HepG2 (cell line): ENCODE measurements around the gene TBXAS1. TPM values are rescaled to one million over a fixed set of nuclear protein-coding genes. Genes with fewer than 3 reads are reported as not detected.

Source experiments
- ATAC-seq: fragments of 200-7000 bp; cut with Tn5 transposase; 3 replicates; pipeline ENCODE4 v1.9.1; 2020; ENCODE audit warnings: mild to moderate bottlenecking, moderate library complexity
- BruUV-seq: library from RNA; stranded (reverse); fragments of 400-500 nt; replicated peaks from 2 replicates; lab custom pipeline; 2021; lab: Mats Ljungman, UMichigan
- CTCF ChIA-PET: fragments of 300-600 bp; formaldehyde crosslinking; extraction: SDS; loops from one replicate; lab custom pipeline; 2021; ENCODE audit warnings: low total read pairs, inconsistent platforms, low intra/inter-chr PET ratio; lab: Yijun Ruan, JAX
- POLR2A ChIA-PET: fragments of 350-600 bp; sonication (Branson Sonifier 250); formaldehyde crosslinking; loops from one replicate; lab custom pipeline; 2020; ENCODE audit warnings: antibody characterized with exemption, inconsistent platforms; lab: Yijun Ruan, JAX
- DNase-seq: peaks from one replicate; pipeline ENCODE4 v3.0.0-alpha.2; 2015; ENCODE audit warnings: low spot score
- FAIRE-seq: peaks from 3 replicates; lab custom pipeline; 2011; peaks lifted over from hg19 to GRCh38; lab: Jason Lieb, UNC
- H2AFZ ChIP-seq: one replicate; pipeline ENCODE4 v1.6.1; 2011; ENCODE audit warnings: low read length, inconsistent platforms
- H3K27ac ChIP-seq: fragments of 300-600 bp; 3 replicates; pipeline ENCODE4 v1.8.0; 2011; ENCODE audit warnings: mixed run types, mild to moderate bottlenecking, mixed read lengths, low read length, inconsistent platforms; ENCODE audit not compliant: insufficient read depth; ENCODE audit errors: extremely low read length
- H3K27me3 ChIP-seq, 2 experiments: fragments of 200-600 bp in 1 of 2; 2 replicates in 1 of 2; 3 replicates in 1 of 2; pipeline versions ENCODE4 v1.6.0 to v1.8.0; 2011; ENCODE audit warnings: low read length in 2 of 2, mild to moderate bottlenecking in 2 of 2, moderate library complexity in 2 of 2, inconsistent platforms in 1 of 2; ENCODE audit not compliant: insufficient read depth in 2 of 2, control insufficient read depth in 1 of 2
- H3K36me3 ChIP-seq, 2 experiments: fragments of 200-600 bp in 1 of 2; replicated peaks in 1 of 2; 2 replicates in 1 of 2; 3 replicates in 1 of 2; pipeline versions ENCODE4 v1.5.1 to v1.8.0; 2011; ENCODE audit warnings: low read length in 2 of 2, inconsistent platforms in 1 of 2; ENCODE audit not compliant: insufficient read depth in 2 of 2, control insufficient read depth in 1 of 2
- H3K4me1 ChIP-seq: 2 replicates; pipeline ENCODE4 v1.5.1; 2012; ENCODE audit warnings: low read length, inconsistent platforms; ENCODE audit not compliant: insufficient read depth
- H3K4me2 ChIP-seq: 2 replicates; pipeline ENCODE4 v1.6.0; 2011; ENCODE audit warnings: low read depth, low read length, inconsistent platforms
- H3K4me3 ChIP-seq, 3 experiments: fragments of 200-600 bp in 1 of 3; sonication (generic), shearing (Covaris generic) in 1 of 3; replicated peaks in 1 of 3; 2 replicates each; pipeline ENCODE4 v1.5.1; 2011 to 2016; ENCODE audit warnings: low read length in 3 of 3, inconsistent platforms in 2 of 3, low read depth in 2 of 3, mild to moderate bottlenecking in 2 of 3, control low read depth in 1 of 3, mixed read lengths in 1 of 3; ENCODE audit not compliant: insufficient read depth in 1 of 3
- H3K79me2 ChIP-seq: one replicate; pipeline ENCODE4 v1.6.1; 2011; ENCODE audit warnings: low read length, inconsistent platforms; ENCODE audit not compliant: insufficient read depth
- H3K9ac ChIP-seq: 2 replicates; pipeline ENCODE4 v1.6.0; 2011; ENCODE audit warnings: mild to moderate bottlenecking, low read depth, low read length, inconsistent platforms; ENCODE audit not compliant: insufficient read depth
- H3K9me3 ChIP-seq: 2 replicates; pipeline ENCODE4 v1.5.1; 2012; ENCODE audit warnings: mild to moderate bottlenecking, low read length
- H4K20me1 ChIP-seq: 2 replicates; pipeline ENCODE4 v1.6.0; 2011; ENCODE audit warnings: inconsistent platforms, mild to moderate bottlenecking, low read length, moderate library complexity; ENCODE audit not compliant: insufficient read depth
- FOSL1 ChIP-seq: sonication (generic); formaldehyde crosslinking; IDR thresholded peaks from 2 replicates; pipeline ENCODE4 v1.9.0; 2021; ENCODE audit warnings: missing genetic modification reagents, borderline replicate concordance
- TRIM24 ChIP-seq: sonication (generic); formaldehyde crosslinking; IDR thresholded peaks from 2 replicates; pipeline ENCODE4 v1.8.0; 2022; ENCODE audit warnings: mild to moderate bottlenecking, missing genetic modification reagents
- ZC3H13 ChIP-seq: sonication (generic); formaldehyde crosslinking; IDR thresholded peaks from 2 replicates; pipeline ENCODE4 v1.8.1; 2023; ENCODE audit warnings: mild to moderate bottlenecking, missing genetic modification reagents, moderate library complexity
- ZNF292 ChIP-seq: sonication (generic); formaldehyde crosslinking; IDR thresholded peaks from 2 replicates; pipeline ENCODE4 v1.8.1; 2022; ENCODE audit warnings: mild to moderate bottlenecking, low read depth, missing genetic modification reagents, borderline replicate concordance
- ZNF543 ChIP-seq: sonication (generic); formaldehyde crosslinking; IDR thresholded peaks from 2 replicates; pipeline ENCODE4 v1.4.0; 2020; ENCODE audit warnings: mild to moderate bottlenecking, missing genetic modification reagents
- ZNF605 ChIP-seq: sonication (generic); formaldehyde crosslinking; IDR thresholded peaks from 2 replicates; pipeline ENCODE4 v1.8.0; 2022; ENCODE audit warnings: mild to moderate bottlenecking, missing genetic modification reagents
- WGBS: methylation state at CpG from one replicate; pipeline ENCODE4 v1.1.6; 2017; ENCODE audit warnings: low lambda C conversion rate; 5-methylcytosine and 5-hydroxymethylcytosine counted together
- in situ Hi-C: cut with HindIII; loops from 2 replicates; pipeline ENCODE4 v1.10.0; 2017; ENCODE audit warnings: low pct_unique_long_range_greater_than_20kb; ENCODE audit not compliant: extremely low pct_ligation_motif_present
- intact Hi-C: fragments of 100-400 bp; cut with micrococcal nuclease; formaldehyde crosslinking; loops from one replicate; pipeline ENCODE4 v1.10.0; 2022; ENCODE audit not compliant: unreplicated experiment
- polyA plus RNA-seq, 8 experiments: library from polyadenylated mRNA; depleted of rRNA in 3 of 8; stranded (reverse) in 7 of 8; unstranded in 1 of 8; fragments of >200 nt; fragmentation: Illumina TruSeq in 4 of 8; extraction: Trizol in 4 of 8; gene quantifications; 2 replicates each; pipeline versions ENCODE4 v1.2.1 to v1.2.3, GENCODE V29; 2011 to 2016; ENCODE audit warnings: low read depth in 4 of 8, missing spikeins in 1 of 8, mixed read lengths in 1 of 8; ENCODE audit not compliant: insufficient read depth in 1 of 8
- total RNA-seq, 5 experiments: library from RNA; depleted of rRNA; stranded (reverse); fragments of >200 nt; fragmentation: Illumina TruSeq; extraction: Trizol; gene quantifications; 2 replicates each; pipeline ENCODE4 v1.2.3, GENCODE V29; 2016; ENCODE audit warnings: low read depth in 1 of 5
- TF ChIP-seq, protein P1 (sequence below): sonication (generic); formaldehyde crosslinking; IDR thresholded peaks from 2 replicates; pipeline ENCODE4 v1.4.0; 2020; ENCODE audit warnings: mild to moderate bottlenecking, missing genetic modification reagents
- TF ChIP-seq, protein P2 (sequence below): sonication (generic); formaldehyde crosslinking; IDR thresholded peaks from 2 replicates; pipeline ENCODE4 v1.4.0; 2020; ENCODE audit warnings: missing genetic modification reagents
- TF ChIP-seq, protein P3 (sequence below): sonication (generic); formaldehyde crosslinking; IDR thresholded peaks from 2 replicates; pipeline ENCODE4 v1.4.0; 2020; ENCODE audit warnings: missing genetic modification reagents, borderline replicate concordance
- TF ChIP-seq, protein P4 (sequence below): sonication (generic); formaldehyde crosslinking; IDR thresholded peaks from 2 replicates; pipeline ENCODE4 v1.4.0; 2020; ENCODE audit warnings: mild to moderate bottlenecking, missing genetic modification reagents

Gene TBXAS1
- total and polyA plus RNA-seq, 2 of the 13 experiments (the other 11 are each of a cell fraction or from before 2014, with no cell fraction given): 4.0 to 4.9 TPM

DNA sequence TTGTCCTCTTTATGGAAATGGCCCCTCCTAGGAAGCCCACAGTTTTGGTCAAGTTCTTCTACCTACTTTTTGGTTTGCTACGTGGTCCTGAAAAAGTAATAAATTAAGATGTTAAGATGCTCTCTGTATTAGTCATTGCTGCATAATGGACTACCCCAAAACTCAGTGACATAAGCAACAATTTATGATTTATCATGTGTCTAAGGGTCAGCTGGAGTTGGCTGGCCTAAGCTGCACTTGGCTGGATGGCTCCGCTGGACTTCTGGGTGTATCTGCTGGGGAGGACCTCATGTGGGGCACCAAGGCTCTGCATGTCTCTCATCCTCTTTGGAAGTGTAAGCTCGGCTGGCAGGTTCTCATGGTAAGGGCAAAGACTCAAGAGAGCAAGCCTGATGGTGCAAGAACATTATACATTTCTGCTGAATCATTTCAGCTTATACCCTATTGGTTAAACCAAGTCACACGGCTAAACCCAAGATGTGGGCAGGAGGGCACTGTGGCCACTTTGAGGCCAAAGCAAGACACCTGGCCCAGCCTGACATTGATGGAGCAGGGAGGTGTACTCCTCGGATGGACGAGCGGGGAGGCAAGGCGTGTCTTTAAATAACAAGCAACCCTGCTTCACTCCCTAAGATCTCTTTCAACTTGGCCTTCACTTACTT is 47.7 kb downstream of the TBXAS1 start:
- in situ Hi-C loops: no loop called here
- BruUV-seq: no TSS peak
- WGBS: 91% methylated on average over 7 of the region's 8 CpGs

More for the DNA sequence above, 47.7 kb downstream of the TBXAS1 start:
- intact Hi-C loops: no loop called here
- TF ChIP-seq, protein P1, sequence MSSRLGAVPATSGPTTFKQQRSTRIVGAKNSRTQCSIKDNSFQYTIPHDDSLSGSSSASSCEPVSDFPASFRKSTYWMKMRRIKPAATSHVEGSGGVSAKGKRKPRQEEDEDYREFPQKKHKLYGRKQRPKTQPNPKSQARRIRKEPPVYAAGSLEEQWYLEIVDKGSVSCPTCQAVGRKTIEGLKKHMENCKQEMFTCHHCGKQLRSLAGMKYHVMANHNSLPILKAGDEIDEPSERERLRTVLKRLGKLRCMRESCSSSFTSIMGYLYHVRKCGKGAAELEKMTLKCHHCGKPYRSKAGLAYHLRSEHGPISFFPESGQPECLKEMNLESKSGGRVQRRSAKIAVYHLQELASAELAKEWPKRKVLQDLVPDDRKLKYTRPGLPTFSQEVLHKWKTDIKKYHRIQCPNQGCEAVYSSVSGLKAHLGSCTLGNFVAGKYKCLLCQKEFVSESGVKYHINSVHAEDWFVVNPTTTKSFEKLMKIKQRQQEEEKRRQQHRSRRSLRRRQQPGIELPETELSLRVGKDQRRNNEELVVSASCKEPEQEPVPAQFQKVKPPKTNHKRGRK (CRISPR knock-in tag): no peak
- TF ChIP-seq ZNF292 (CRISPR knock-in tag) (no peak), ZNF605 (CRISPR knock-in tag) (no peak), TRIM24 (CRISPR knock-in tag) (no peak), ZNF543 (CRISPR knock-in tag) (no peak), FOSL1 (no peak), ZC3H13 (CRISPR knock-in tag) (no peak)
- TF ChIP-seq, protein P2, sequence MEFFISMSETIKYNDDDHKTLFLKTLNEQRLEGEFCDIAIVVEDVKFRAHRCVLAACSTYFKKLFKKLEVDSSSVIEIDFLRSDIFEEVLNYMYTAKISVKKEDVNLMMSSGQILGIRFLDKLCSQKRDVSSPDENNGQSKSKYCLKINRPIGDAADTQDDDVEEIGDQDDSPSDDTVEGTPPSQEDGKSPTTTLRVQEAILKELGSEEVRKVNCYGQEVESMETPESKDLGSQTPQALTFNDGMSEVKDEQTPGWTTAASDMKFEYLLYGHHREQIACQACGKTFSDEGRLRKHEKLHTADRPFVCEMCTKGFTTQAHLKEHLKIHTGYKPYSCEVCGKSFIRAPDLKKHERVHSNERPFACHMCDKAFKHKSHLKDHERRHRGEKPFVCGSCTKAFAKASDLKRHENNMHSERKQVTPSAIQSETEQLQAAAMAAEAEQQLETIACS (CRISPR knock-in tag): no peak
- TF ChIP-seq, protein P3, sequence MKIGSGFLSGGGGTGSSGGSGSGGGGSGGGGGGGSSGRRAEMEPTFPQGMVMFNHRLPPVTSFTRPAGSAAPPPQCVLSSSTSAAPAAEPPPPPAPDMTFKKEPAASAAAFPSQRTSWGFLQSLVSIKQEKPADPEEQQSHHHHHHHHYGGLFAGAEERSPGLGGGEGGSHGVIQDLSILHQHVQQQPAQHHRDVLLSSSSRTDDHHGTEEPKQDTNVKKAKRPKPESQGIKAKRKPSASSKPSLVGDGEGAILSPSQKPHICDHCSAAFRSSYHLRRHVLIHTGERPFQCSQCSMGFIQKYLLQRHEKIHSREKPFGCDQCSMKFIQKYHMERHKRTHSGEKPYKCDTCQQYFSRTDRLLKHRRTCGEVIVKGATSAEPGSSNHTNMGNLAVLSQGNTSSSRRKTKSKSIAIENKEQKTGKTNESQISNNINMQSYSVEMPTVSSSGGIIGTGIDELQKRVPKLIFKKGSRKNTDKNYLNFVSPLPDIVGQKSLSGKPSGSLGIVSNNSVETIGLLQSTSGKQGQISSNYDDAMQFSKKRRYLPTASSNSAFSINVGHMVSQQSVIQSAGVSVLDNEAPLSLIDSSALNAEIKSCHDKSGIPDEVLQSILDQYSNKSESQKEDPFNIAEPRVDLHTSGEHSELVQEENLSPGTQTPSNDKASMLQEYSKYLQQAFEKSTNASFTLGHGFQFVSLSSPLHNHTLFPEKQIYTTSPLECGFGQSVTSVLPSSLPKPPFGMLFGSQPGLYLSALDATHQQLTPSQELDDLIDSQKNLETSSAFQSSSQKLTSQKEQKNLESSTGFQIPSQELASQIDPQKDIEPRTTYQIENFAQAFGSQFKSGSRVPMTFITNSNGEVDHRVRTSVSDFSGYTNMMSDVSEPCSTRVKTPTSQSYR: no peak
- TF ChIP-seq, protein P4, sequence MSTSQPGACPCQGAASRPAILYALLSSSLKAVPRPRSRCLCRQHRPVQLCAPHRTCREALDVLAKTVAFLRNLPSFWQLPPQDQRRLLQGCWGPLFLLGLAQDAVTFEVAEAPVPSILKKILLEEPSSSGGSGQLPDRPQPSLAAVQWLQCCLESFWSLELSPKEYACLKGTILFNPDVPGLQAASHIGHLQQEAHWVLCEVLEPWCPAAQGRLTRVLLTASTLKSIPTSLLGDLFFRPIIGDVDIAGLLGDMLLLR: no peak
- Histone ChIP-seq H3K4me1 (peaks cover 4% of the 10 kb centered on the region; the same call in 1 of the 2 replicates), H3K4me2 (no peak overlapping the region), H3K9me3 (no peaks in the 10 kb centered on the region), H2AFZ (no peak overlapping the region), H3K27me3 (no peaks in the 10 kb centered on the region), H4K20me1 (no peaks in the 10 kb centered on the region), H3K27ac (no peak overlapping the region), H3K4me3 (no peak overlapping the region), H3K36me3 (no peaks in the 10 kb centered on the region), H3K9ac (no peak overlapping the region), H3K79me2 (no peaks in the 10 kb centered on the region)
- FAIRE-seq (no peak), DNase-seq (no peak), ATAC-seq (no peak)
- ChIA-PET CTCF (no interaction called here), POLR2A (no interaction called here)
